Activated CD4-positive, CD25-positive, alpha-beta regulatory T cell treated with anti-CD3 and anti-CD28 coated beads, Interleukin-2, amount 50 U/mL, for 24 hours (primary cell): ENCODE results near the gene NKAPL.

Source experiments
- ATAC-seq, 2 donors: fragments of 150-1000 bp; cut with Tn5 transposase; one replicate each; pipeline ENCODE4 v1.10.0; 2021; ENCODE audit warnings: mild to moderate bottlenecking in 1 of 2, moderate library complexity in 1 of 2

The NKAPL gene

DNA sequence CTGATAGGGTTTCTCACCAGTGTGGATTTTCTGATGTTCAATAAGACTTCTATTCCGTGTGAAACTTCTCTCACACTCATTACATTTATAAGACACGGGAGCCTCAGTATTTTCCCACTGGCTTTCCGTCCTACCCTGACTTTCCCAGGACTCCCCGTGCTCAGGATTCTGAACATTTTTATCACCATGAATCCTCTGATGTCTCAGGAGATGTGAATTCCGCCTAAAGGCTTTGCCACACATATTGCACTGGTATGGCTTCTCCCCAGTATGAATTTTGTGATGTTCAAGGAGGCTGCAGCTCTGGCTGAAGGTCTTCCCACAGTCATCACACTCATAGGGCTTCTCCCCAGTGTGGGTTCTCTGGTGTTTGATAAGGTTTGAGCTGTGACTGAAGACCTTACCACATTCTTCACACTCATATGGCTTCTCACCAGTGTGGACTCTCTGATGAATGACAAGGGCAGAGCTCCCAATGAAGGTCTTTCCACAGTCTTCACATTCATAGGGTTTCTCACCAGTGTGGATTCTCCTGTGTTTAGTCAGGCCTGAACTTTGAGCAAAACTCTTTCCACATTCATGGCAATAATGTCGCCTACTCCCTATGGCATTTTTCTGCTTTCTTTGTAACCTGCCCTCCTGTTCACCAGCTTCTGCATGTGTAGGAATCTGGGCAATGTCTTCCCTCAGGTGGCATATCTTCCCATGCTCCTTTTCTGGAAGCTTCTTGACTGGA, 13.7 kb upstream of the NKAPL start:
- no peak for ATAC-seq

DNA sequence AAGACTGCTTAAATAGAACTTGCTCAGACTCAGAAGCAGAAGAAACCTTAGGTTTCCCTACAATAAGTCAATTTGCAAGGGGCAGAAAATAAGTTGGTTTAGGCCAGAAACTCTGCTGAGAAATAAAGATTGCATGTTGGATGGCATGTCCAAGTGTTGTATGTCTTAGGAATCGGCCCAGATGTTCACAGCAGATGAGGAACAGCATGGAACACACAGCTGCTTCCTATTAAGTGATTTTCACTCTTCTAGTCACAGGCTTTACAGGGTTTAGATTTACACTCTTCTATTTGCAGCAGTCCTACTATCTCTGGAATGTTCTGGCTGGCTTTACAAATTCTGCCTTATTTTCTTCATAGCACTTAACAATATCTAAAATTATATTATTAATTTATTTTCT, 10.2 kb upstream of the NKAPL start:
- ATAC-seq: no peak

DNA sequence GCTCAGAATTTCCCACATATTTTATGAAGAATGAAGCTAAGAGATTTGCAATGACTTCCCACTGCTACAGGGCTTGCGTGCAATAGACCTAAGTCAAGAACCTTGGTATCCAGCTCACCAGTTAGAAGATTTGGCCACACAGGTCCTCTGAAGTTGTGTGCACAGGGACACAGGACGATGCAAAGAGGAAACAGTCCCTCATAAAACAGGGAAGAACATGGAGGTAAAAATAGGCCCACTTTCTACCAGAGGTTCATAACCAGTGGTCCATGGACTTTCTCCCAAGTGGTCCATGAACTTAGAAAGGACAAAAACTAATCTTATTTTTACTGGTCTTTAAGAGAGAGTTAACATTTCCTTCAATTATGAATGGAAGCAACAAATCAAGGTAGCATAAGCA, 8.3 kb upstream of the NKAPL start:
- no peak for ATAC-seq

DNA sequence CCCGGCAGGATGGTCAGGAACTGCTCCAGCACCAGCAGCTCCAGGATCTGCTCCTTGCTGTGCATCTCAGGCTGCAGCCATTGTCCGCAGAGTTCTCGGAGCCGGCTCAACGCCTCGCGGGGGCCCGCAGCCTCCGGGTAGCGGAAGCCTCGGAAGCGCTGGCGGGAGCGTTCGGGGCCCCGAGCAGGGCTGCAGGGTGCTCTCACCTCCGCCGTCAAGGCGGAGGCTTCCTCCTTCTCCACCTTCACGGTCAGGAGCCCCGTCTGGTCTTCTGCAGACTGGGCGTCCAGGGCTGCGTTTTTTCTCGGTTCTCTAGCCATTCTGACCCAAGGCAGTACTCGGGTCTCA, 7.5 kb upstream of the NKAPL start:
- ATAC-seq: peak; percentile 61 to 64

DNA sequence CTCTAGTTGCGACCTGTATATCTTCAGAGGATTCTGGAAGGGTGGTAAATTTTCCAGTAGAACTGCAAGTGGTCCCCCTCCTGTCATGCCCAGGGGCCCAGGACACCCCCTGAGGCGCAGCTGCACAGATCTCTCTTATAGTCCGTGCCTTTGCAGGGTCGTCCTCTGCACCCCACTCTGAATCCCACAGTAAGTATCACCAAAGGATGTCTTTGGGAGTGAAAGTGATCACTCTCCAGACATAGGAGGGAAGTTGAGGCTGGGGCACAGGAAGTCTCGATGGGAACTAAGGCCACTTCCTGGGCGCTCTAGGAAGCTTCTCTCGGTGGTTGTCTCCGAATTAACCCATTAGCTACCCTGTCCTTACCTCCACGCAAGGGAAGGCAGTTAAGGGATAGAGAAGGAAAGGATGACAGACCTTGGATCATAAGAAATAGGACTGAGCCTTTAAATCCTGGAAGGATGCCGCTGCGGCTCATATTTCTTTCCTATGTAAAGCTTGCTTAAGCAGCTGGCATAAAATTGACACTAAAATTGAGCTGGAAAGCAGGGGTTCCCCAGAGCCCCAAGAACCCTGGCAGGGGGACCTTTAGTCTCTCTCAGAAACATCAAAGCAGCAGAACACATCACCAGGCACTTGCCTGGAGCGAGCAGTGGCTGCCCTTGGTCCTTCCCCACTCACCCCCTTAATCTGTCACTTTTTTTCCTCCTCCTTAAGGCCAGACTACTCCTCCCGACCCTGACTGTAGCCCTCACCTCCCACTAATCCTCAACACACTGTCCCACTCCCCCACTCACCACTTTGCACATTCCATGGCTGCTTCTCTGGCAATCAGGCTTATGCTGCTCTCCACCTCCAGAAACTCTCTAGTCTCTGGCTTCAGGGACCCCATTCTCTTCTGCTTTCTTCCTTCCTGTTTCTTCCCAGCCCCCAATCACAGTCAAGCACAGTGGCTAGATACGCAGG, 6.8 kb upstream of the NKAPL start, which contains the start of gene ZKSCAN4:
ZKSCAN4 (minus strand) TSS at position 261 of the 967 bp plus-strand sequence. CDS start 289 bp downstream, outside the sequence.
- peak; percentile 92 to 94 for ATAC-seq

DNA sequence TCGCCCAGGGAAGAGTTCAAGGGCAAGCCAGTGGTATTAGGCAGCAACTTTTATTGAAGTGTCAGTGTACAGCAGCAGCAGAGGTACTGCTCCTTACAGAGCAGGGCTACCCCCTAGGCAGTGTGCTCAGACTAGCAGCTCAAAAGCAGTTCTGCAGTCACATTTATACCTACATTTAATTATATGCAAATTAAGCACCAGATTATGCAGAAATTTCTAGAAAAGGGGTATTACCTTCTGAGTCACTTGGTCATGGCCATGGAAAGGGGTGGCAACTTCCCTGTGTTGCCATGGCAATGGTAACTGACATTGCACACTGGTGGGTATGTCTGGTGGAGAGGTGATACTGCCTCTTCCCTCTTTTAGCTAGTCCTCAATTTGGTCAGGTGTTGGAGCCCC, 5.0 kb upstream of the NKAPL start:
- ATAC-seq: peak in 1 of 2 donors; percentile 30

DNA sequence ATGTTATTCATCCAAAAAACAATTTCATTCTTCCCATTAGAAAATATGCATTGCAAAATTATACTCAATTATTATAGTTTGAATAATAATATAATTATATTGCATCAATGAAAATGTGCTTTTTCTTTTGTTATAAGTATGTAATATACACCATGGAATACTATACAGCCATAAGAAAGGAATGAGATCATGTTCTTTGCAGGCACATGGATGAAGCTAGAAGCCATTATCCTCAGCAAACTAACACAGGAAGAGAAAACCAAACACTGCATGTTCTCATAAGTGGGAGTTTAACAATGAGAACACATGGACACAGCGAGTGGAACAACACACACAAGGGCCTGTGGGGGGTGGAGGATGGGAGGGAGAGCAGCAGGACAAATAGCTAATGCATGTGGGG, 2.1 kb upstream of the NKAPL start:
- ATAC-seq: no peak

DNA sequence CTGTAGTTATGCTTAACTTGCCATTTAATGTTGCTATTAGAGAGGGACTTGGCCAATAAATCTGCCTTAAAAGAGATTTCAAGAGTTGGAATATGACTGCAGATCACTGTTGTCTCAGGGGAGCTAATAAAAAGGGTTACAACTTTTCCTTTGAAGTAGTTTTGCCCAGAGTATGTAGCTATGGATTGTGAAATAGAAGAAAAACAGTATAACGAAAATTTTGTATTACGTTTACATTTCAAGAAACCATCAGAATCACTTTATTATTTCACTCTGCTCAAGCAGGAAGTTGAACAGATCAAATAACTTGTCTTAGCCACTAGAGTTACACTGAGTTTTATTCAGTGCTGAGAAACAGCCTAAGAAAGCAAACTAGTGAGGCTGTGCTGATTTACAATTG, 4.8 kb downstream of the NKAPL start:
- no peak for ATAC-seq

DNA sequence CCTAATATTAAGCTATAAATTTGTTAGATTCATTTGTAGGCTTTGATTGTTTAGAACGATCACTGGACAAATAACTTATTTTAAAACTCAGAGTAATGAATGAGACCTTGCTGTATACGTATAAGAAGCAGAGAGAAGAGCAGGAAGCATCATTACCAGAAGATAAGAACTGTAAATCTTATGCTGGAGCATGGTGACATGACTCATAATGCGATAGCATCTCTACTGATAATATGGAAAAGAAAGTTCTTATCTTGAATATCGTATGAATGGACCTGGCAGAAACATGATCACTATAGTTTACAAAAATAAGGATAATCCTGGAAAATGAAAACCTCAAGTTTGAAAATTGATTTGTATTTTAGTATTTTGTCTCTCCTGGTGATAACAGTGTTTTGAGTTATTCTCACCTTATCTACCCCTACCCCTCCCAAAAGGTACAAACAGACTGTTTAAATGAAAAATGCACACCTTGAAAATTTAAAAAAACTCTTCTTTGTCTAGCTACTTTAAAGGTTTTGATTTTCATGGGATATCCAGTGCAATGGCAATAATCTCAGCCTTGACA, 5.8 kb downstream of the NKAPL start:
- ATAC-seq: no peak

DNA sequence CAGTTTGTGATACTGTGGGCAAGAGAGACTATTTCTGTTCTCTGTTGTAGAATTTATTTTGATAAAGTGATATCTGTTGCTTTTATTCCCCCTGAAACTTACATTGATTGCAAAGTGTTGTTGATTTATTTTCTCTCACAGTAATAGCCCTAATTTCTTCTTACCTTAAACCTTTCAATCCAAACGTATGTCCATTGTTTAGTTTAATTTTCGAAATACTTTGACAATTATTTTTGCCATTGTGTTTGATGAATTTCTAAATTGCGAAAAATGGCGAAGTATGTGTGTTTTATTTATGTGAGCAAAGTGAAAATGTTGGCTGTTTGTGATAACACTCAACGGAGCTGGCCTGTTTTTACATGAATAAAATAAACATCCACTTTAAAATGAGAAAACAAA, 7.5 kb downstream of the NKAPL start:
- ATAC-seq: no peak

DNA sequence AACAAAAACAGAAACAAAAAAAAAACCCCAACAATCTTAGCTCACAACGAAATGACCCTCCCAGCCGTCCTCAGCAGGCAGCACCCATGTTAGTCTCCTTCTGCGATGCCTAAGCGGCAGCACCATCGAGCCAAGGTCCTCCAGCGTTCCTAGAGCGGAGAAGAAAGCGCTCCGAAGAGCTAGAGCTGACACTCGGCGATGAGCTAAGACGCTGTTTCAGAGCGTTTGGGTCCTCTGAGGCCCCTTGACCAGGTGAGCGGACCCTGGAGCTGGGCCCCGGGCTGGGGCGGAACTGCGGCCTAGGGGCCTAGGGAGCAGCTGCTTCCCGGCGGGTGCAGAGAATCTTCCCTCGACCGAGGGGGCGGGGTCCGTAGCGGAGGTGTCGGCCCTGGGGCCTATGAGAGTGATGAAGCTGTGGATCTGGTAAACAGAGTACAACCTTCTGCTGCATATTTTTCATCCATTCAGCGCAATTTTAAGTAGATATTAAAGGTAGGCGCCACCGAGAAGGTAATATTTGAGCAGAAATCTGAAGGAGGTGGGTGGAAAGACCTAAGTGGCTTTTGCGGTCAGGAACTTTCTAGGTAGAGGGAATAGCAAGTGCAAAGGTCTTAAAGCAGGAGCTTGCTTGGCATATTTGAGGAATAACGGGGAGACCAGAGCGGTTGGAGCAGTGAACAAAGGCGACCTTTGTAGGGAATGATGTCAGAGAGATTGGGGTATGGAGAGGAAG, 8.0 kb downstream of the NKAPL start, which contains the start of gene ZSCAN26:
ZSCAN26 (plus strand) TSS at position 182 of the 733 bp plus-strand sequence. CDS start 4,777 bp downstream, outside the sequence.
- peak; percentile 89 to 93 for ATAC-seq

DNA sequence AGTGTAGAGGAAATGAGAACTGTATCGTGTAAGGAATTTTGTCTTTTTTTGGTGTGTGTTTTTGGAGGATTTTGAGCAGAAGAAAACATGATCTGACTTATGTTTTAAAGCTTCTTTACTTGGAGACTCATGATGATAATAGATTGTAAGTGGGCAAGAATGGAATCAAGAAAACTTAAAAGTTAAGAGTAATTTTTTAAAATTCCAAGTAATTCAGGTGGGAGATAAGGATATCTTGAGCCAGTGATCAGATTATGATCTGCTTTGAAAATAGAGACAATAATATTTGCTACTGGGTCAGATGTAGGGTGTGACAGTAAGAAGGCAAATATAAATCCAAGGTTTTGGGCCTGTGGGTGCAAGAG, 8.6 kb downstream of the NKAPL start:
- no peak for ATAC-seq

DNA sequence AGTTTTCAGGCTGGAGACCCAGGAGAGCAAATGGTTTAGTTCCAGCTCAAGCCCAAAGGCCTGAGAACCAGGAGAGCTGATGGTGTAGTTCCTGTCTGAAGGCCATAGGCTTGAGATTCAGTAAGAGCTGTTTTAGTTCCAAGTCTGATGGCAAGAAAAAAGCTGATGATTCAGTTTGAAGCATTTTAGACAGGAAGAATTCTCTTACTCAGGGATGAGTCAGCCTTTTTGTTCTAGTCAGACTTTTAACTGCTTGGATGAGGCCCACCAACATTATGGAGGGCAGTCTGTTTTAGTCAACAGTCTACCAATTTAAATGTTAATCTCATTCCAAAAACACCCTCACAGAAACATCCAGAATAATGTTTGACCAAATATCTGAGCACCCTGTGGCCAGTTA, 10.4 kb downstream of the NKAPL start:
- peak; percentile 67 to 69 for ATAC-seq

DNA sequence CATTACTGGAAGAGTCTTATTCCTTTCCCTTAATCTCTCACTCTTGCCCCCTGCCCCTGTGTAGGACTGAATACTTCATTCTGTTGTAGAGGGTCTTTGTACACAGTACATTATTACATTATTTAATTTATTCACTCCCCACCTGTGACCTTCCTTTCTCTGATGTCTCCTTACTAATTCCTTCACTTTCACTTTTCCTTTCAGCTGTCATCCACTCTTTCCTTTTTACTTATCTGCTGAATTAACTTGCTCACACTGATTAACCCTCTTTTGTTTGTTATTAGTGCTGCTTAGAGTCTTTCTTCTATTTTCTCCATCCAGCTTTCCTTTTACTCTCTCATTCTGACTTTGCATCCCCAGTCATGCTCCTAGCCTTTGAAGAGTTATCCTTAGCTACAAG, 15.8 kb downstream of the NKAPL start:
- ATAC-seq: no peak

DNA sequence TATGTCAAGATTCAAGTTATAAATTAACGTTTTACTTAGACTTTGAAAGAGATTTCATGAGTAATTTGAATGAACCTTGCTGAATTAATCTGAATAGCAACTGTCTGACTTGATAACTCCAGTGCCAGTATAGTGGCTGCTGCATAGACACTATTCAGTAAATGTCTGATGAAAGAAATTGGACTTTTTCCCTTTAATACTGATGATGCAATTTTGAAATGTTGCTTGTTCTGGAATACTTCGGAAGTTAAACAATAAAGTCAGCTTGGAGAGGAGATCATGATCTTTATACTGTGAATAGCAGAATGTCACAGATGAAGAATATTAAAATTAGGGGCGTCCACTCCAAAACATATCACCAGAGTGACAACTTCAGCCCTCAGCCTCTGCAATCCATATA, 18.6 kb downstream of the NKAPL start:
- ATAC-seq: no peak

DNA sequence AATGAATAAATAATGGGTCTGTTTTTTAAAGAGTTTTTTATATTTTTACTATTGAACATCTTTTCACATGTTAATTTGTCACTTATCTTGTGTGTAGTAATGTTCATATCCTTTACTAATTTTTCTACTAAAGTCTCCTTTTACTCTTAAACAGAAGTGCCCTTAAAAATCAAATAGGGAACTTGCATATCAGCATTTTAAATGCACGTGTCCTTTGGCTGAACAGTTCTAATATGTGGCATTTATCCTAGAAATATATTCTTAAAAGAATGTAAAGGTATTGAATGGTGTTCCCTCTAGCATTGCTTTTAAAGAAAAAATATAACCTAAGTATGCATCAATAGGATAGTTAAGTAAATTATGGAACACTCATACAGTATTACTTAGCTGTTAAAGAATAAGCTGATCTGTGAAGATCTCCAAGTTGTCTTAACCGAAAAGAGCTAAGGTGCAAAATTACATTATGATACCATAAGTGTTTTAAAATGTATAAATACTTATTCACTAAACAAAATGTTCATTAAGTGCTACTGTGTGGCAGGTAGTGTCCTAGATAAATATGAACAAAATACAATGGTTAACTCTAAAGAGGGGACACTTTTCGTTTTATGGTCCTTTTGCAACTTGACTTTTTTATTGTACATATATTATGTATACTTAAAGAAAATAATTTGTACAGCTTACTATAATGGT, 21.6 kb downstream of the NKAPL start:
- ATAC-seq: no peak

DNA sequence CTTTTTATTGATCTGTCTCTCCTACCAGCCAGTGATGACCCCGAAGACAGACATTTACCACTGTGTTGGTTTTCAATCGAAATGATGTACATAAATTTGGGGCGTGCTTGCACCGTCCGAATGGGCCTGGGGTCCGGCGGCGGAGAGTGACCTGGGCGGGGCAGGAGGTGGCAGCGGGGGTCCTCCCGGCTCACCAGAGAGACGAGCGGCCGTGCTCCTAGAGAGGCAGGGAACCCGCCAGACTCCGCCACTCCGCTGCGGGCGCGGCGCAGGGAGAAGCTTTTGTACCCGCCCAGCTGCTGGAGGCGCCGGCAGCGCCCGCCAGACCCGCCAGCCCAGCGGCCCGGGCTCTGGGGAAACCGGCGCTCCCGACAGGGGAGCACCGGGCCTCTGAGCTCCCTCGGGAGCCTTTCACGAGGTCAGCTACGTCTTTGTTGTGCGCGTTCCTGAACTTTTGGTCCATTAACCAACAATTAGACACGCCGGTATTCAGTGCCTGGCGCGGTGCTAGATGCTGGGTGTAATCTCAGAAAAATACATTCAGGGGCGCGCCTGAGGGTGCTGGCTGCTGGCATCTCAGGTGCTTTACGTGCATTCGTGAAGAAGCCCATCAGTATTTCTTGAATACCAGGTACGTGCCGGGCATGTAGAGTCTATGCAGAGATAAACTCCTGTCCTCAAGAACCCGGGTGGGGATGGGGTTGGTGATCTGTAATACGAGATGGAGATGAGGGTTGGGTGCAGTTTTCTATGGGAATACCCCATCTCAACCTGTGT, 22.4 kb downstream of the NKAPL start, which contains the start of gene PGBD1:
PGBD1 (plus strand) TSS at position 285 of the 777 bp plus-strand sequence. CDS start 2,242 bp downstream, outside the sequence.
- peak; percentile 84 to 87 for ATAC-seq

DNA sequence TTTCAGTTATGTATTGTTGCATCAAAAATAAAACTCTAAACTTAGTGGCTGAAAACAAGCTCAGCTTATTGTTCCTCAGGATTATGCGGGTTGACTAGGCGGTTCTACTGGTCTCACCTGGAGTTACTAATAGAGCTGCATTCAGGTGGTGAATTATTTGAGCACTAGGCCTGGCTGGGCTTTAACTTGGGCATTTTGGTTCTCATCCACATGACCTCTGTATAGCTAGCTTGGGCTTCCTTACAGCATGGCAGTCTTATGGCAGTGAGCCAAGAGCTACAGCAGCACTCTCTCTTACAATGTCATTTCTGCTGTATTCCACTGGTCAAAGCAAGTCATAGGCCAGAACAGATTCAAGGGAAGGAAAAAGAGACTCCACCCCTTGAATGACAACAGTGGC, 23.8 kb downstream of the NKAPL start:
- ATAC-seq: no peak

DNA sequence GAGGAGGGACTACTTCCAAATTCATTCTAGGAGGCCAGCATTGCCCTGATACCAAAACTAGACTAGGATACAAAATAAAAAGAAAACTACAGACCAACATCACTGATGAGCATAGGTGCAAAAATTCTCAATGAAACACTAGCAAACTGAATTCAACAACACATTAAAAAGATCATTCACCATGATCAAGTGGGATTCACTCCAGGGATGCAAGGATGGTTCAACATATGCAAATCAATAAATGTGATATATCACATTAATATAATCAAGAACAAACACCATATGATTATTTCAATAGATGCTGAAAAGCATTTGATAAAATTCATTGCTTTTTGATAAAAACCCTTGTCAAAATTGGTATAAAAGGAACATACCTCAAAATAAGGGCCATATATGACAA, 32.5 kb downstream of the NKAPL start:
- ATAC-seq: no peak

DNA sequence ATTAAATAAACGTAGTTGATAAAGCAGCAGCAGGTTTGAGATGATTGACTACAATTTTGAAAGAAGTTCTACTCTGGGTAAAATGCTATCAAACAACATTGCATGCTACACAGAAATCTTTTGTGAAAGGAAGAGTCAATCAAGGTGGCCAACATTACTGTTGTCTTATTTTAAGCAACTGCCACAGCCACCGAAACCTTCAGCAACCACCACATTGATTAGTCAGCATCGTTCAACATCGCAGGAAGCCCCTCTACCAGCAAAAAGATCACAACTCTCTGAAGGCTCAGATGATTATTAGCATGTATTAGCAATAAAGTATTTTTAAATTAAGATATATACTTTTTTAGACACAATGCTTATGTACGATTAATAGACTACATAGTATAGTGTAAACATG, 36.2 kb downstream of the NKAPL start:
- ATAC-seq: no peak

DNA sequence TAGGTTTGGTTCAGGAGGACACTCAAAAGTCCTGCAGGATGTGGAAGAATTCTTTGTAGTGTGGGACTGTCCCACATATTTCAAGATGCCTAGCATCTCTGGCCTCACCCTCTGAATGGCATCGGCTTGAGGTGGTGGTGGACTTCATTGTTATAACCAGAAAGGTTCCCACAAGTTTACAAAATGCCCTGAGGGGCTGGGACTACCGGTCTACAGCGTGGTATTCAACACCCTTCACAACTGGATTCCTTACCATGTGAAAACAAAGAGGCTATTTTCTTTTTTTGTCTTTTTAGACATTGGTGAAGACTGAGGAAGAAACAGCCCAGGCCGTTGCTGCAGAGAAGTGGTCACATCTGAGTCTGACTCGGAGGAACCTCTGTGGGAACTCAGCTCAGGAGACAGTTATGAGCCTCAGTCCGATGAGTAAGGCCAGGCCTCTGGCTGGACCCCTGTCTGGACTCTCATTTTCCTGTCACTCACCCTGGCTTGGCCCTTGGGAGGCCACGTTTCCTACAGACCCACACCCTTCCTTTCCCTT, 37.5 kb downstream of the NKAPL start:
- ATAC-seq: no peak
